Type B pancreatic cell (in vitro differentiated cells): Measurements from ENCODE around the gene SVIP. TPM values are rescaled to one million over a fixed set of nuclear protein-coding genes. Genes with fewer than 3 reads are reported as not detected.

Experiments used
- DNase-seq: peaks from one replicate; pipeline ENCODE4 v3.0.0; 2021; ENCODE audit warnings: mixed read lengths; ENCODE audit not compliant: unreplicated experiment; ENCODE audit errors: extremely low spot score
- H3K27ac Mint-ChIP-seq: 2 replicates; pipeline ENCODE4 v1.8.0; 2021; ENCODE audit warnings: mild to moderate bottlenecking, mixed read lengths
- H3K27me3 Mint-ChIP-seq: 2 replicates; pipeline ENCODE4 v1.8.0; 2021; ENCODE audit warnings: mixed read lengths
- H3K36me3 Mint-ChIP-seq: 2 replicates; pipeline ENCODE4 v1.8.0; 2021; ENCODE audit warnings: mixed read lengths
- H3K4me1 Mint-ChIP-seq: one replicate; pipeline ENCODE4 v1.8.0; 2021; ENCODE audit warnings: mixed read lengths; ENCODE audit not compliant: unreplicated experiment
- H3K4me3 Mint-ChIP-seq: 2 replicates; pipeline ENCODE4 v1.8.0; 2021; ENCODE audit warnings: mild to moderate bottlenecking, mixed read lengths
- H3K9me3 Mint-ChIP-seq: 2 replicates; pipeline ENCODE4 v1.8.0; 2021; ENCODE audit warnings: mixed read lengths
- total RNA-seq: library from RNA; stranded (reverse); gene quantifications from 2 replicates; pipeline ENCODE4 v1.2.1, GENCODE V29; 2021; ENCODE audit warnings: low replicate concordance
- TF ChIP-seq, protein P1 (sequence below): fragments of 200-600 bp; sonication (generic); conservative IDR thresholded peaks from 2 replicates; pipeline ENCODE4 v1.5.0; 2021; ENCODE audit warnings: antibody characterized with exemption, mild to moderate bottlenecking

SVIP gene
- total RNA-seq, 1 donor from 2014 or later, result 26.5 TPM

GRCh38 chr11:22769081-22769480 lies 60.5 kb downstream of the SVIP start:
- no peaks in the 10 kb centered on the region for H3K36me3 Mint-ChIP-seq
- TF ChIP-seq, protein P1, sequence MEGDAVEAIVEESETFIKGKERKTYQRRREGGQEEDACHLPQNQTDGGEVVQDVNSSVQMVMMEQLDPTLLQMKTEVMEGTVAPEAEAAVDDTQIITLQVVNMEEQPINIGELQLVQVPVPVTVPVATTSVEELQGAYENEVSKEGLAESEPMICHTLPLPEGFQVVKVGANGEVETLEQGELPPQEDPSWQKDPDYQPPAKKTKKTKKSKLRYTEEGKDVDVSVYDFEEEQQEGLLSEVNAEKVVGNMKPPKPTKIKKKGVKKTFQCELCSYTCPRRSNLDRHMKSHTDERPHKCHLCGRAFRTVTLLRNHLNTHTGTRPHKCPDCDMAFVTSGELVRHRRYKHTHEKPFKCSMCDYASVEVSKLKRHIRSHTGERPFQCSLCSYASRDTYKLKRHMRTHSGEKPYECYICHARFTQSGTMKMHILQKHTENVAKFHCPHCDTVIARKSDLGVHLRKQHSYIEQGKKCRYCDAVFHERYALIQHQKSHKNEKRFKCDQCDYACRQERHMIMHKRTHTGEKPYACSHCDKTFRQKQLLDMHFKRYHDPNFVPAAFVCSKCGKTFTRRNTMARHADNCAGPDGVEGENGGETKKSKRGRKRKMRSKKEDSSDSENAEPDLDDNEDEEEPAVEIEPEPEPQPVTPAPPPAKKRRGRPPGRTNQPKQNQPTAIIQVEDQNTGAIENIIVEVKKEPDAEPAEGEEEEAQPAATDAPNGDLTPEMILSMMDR, result no peak
- no peak overlapping the region for H3K27ac Mint-ChIP-seq
- peaks cover 4% of the 10 kb centered on the region for H3K4me1 Mint-ChIP-seq
- DNase-seq, result no peak
- no peaks in the 10 kb centered on the region for H3K27me3 Mint-ChIP-seq
- H3K4me3 Mint-ChIP-seq, result no peak overlapping the region
- peaks cover 5% of the 10 kb centered on the region for H3K9me3 Mint-ChIP-seq

Other genes with a start within 250 kb of the SVIP start
- 22.5 and 23.2 TPM in 2 replicates for gene FANCF, start 204.0 kb downstream of the SVIP start, total RNA-seq
- gene GAS2, start 163.2 kb downstream of the SVIP start, total RNA-seq, result 8.9 and 15.6 TPM in 2 replicates
- gene CCDC179, start 30.7 kb upstream of the SVIP start, total RNA-seq, result not detected in 2 replicates